ENCODE measurements around the gene TMPRSS11B. TPM values are rescaled to one million over a fixed set of nuclear protein-coding genes. Genes with fewer than 3 reads are reported as not detected.

Gene TMPRSS11B
- total RNA-seq, 1 experiment from 2014 or later, result not detected

DNA sequence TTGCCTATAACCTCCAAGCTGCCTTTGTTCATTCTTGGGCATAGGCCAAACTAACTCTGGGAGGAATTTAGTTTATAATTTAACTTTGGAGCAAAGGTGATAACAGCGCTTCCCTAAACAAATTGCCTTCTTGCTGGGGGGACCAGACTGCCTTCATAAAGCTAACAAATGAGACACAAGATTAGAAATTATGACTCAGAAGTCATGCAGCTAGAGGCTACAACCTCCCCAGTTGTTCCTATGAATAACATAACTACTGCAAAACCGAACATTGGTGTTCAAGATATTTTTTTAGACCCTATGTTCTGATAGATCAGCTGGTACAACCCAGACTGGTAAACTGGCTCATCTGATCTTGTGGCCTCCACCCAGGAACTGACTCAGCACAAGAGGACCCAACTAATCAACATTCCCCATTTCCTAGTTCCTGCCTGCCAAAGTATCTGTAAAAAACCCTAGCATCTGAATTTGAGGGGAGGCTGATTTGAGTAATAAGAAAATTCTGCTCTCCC is 22.0 kb upstream of the TMPRSS11B start:
- DNase-seq (ENCODE audit: low read depth, low spot score) (no peak), ATAC-seq (no peak)
- H3K27ac ChIP-seq (ENCODE audit: low read depth, low read length), result no peak overlapping the region
- intact Hi-C loops (cut with micrococcal nuclease), result no loop called here
- CTCF ChIA-PET, result no interaction called here
- H3K79me2 ChIP-seq (ENCODE audit: insufficient read depth, low read length), result no peaks in the 10 kb centered on the region
- no peak overlapping the region for H3K4me2 ChIP-seq (ENCODE audit: low read length)
- no peaks in the 10 kb centered on the region for H3K27me3 ChIP-seq (ENCODE audit: insufficient read depth, low read length)
- BruUV-seq (replicated peaks), result no TSS peak
- no peak overlapping the region for H3K9ac ChIP-seq (ENCODE audit: low read length)
- H3K4me3 ChIP-seq (replicated peaks in 1 of 2; ENCODE audit: low read depth in 1 of 2, low read length in 2 of 2), result no peak overlapping the region
- H2AFZ ChIP-seq (ENCODE audit: low read depth, low read length, poor library complexity, severe bottlenecking), result no peak overlapping the region
- RAD21 ChIA-PET (ENCODE audit: low non-redundant PET in 1 of 2, low total read pairs in 2 of 2, uncharacterized antibody in 2 of 2, unreplicated experiment in 2 of 2), result no interaction called here
- no peaks in the 10 kb centered on the region for H3K9me3 ChIP-seq (ENCODE audit: control insufficient read depth in 1 of 2, insufficient read depth in 1 of 2, low read depth in 1 of 2, low read length in 2 of 2)
- H4K20me1 ChIP-seq (ENCODE audit: insufficient read depth), result no peaks in the 10 kb centered on the region
- no peaks in the 10 kb centered on the region for H3K4me1 ChIP-seq (ENCODE audit: control insufficient read depth in 1 of 2, insufficient read depth in 2 of 2, low read length in 2 of 2)
- POLR2A ChIA-PET, result no interaction called here
- no peaks in the 10 kb centered on the region for H3K36me3 ChIP-seq (ENCODE audit: control insufficient read depth in 1 of 2, insufficient read depth in 2 of 2, low read length in 2 of 2)
- TF ChIP-seq, protein P1, sequence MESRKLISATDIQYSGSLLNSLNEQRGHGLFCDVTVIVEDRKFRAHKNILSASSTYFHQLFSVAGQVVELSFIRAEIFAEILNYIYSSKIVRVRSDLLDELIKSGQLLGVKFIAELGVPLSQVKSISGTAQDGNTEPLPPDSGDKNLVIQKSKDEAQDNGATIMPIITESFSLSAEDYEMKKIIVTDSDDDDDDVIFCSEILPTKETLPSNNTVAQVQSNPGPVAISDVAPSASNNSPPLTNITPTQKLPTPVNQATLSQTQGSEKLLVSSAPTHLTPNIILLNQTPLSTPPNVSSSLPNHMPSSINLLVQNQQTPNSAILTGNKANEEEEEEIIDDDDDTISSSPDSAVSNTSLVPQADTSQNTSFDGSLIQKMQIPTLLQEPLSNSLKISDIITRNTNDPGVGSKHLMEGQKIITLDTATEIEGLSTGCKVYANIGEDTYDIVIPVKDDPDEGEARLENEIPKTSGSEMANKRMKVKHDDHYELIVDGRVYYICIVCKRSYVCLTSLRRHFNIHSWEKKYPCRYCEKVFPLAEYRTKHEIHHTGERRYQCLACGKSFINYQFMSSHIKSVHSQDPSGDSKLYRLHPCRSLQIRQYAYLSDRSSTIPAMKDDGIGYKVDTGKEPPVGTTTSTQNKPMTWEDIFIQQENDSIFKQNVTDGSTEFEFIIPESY (IDR thresholded peaks at IDR 0.05; ENCODE audit: extremely low read depth, insufficient replicate concordance, low read length), result no peak
- TF ChIP-seq CBX3 (IDR thresholded peaks at IDR 0.05; ENCODE audit: low read depth), result 0 out of 2 replicates have a peak, but pooled peaks have one; percentile 16
- no peaks in the 10 kb centered on the region for H3K9me2 ChIP-seq (ENCODE audit: insufficient read depth)

DNA sequence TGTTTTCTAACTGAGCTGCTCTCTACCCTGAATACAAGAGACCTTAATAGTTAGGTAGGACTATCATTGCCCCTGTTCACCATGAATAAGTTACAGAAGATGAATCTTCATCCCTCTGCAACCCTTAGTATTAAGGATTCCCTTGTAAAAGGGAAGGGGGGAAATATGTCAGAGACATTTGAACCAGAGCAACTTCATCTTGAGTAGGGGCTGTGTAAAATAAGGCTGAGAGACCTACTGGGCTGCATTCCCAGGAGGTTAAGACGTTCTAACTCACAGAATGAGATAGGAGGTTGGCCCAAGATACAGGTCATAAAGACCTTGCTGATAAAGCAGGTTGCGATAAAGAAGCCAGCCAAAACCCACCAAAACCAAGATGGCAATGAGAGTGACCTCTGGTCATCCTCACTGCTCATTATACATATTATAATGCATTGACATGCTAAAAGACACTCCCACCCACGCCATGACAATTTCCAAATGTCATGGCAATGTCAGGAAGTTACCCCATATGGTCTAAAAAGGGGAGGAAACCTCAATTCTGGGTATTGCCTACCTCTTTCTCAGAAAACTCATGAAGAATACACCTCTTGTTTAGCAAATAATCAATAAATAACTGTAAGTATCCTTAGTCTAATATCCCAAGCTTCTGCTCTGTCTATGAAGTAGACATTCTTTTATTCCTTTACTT is 19.5 kb upstream of the TMPRSS11B start:
- Histone ChIP-seq H4K20me1 (ENCODE audit: insufficient read depth) (no peaks in the 10 kb centered on the region), H3K36me3 (ENCODE audit: control insufficient read depth in 1 of 2, insufficient read depth in 2 of 2, low read length in 2 of 2) (no peaks in the 10 kb centered on the region), H3K9me3 (ENCODE audit: control insufficient read depth in 1 of 2, insufficient read depth in 1 of 2, low read depth in 1 of 2, low read length in 2 of 2) (no peaks in the 10 kb centered on the region), H3K9ac (ENCODE audit: low read length) (no peak overlapping the region), H3K79me2 (ENCODE audit: insufficient read depth, low read length) (no peaks in the 10 kb centered on the region), H3K9me2 (ENCODE audit: insufficient read depth) (no peaks in the 10 kb centered on the region), H3K4me2 (ENCODE audit: low read length) (no peak overlapping the region), H3K4me3 (replicated peaks in 1 of 2; ENCODE audit: low read depth in 1 of 2, low read length in 2 of 2) (no peak overlapping the region), H3K27me3 (ENCODE audit: insufficient read depth, low read length) (no peaks in the 10 kb centered on the region), H3K4me1 (ENCODE audit: control insufficient read depth in 1 of 2, insufficient read depth in 2 of 2, low read length in 2 of 2) (no peaks in the 10 kb centered on the region), H3K27ac (ENCODE audit: low read depth, low read length) (no peak overlapping the region), H2AFZ (ENCODE audit: low read depth, low read length, poor library complexity, severe bottlenecking) (no peak overlapping the region)
- ATAC-seq (no peak), DNase-seq (ENCODE audit: low read depth, low spot score) (no peak)
- RAD21 ChIA-PET (ENCODE audit: low non-redundant PET in 1 of 2, low total read pairs in 2 of 2, uncharacterized antibody in 2 of 2, unreplicated experiment in 2 of 2), result no interaction called here
- BruUV-seq (replicated peaks), result no TSS peak
- POLR2A ChIA-PET, result no interaction called here
- intact Hi-C loops (cut with micrococcal nuclease), result no loop called here
- CTCF ChIA-PET, result no interaction called here
- TF ChIP-seq, protein P1 (IDR thresholded peaks at IDR 0.05; ENCODE audit: extremely low read depth, insufficient replicate concordance, low read length), result no peak
- TF ChIP-seq CEBPB (IDR thresholded peaks at IDR 0.05; ENCODE audit: low read depth) (no peak), TCF7L2 (IDR thresholded peaks at IDR 0.05; ENCODE audit: borderline replicate concordance, extremely low read depth, insufficient read depth, insufficient read length) (no peak), YY1 (IDR thresholded peaks at IDR 0.05; ENCODE audit: extremely low read depth, insufficient replicate concordance, low read depth, low read length) (no peak), EZH2phosphoT487 (IDR thresholded peaks at IDR 0.05; ENCODE audit: borderline replicate concordance) (no peak), ELF1 (IDR thresholded peaks at IDR 0.05; ENCODE audit: borderline replicate concordance, low read depth) (no peak), EZH2 (IDR thresholded peaks at IDR 0.05) (no peak), POLR2A (IDR thresholded peaks at IDR 0.05; ENCODE audit: borderline replicate concordance, extremely low read depth, insufficient read depth, insufficient read length) (no peak), RAD21 (IDR thresholded peaks at IDR 0.05; ENCODE audit: low read depth) (no peak)
- TF ChIP-seq, protein P2, sequence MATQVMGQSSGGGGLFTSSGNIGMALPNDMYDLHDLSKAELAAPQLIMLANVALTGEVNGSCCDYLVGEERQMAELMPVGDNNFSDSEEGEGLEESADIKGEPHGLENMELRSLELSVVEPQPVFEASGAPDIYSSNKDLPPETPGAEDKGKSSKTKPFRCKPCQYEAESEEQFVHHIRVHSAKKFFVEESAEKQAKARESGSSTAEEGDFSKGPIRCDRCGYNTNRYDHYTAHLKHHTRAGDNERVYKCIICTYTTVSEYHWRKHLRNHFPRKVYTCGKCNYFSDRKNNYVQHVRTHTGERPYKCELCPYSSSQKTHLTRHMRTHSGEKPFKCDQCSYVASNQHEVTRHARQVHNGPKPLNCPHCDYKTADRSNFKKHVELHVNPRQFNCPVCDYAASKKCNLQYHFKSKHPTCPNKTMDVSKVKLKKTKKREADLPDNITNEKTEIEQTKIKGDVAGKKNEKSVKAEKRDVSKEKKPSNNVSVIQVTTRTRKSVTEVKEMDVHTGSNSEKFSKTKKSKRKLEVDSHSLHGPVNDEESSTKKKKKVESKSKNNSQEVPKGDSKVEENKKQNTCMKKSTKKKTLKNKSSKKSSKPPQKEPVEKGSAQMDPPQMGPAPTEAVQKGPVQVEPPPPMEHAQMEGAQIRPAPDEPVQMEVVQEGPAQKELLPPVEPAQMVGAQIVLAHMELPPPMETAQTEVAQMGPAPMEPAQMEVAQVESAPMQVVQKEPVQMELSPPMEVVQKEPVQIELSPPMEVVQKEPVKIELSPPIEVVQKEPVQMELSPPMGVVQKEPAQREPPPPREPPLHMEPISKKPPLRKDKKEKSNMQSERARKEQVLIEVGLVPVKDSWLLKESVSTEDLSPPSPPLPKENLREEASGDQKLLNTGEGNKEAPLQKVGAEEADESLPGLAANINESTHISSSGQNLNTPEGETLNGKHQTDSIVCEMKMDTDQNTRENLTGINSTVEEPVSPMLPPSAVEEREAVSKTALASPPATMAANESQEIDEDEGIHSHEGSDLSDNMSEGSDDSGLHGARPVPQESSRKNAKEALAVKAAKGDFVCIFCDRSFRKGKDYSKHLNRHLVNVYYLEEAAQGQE (IDR thresholded peaks at IDR 0.05; ENCODE audit: low read depth), result no peak
